GM12878 (cell line): ENCODE measurements around the gene ZNF267.

Source experiments
- IKZF1 ChIP-seq: fragments of 450-650 bp; conservative IDR thresholded peaks from 2 replicates; pipeline ENCODE4 v1.6.1; 2017; ENCODE audit warnings: antibody characterized with exemption, mild to moderate bottlenecking
- TAF1 ChIP-seq: IDR thresholded peaks from 2 replicates; pipeline ENCODE4 v1.6.1; 2011; ENCODE audit warnings: mild to moderate bottlenecking, low read depth, low read length, borderline replicate concordance
- TF ChIP-seq, protein P1 (sequence below): IDR thresholded peaks from 2 replicates; pipeline ENCODE4 v1.6.1; 2012; ENCODE audit warnings: mild to moderate bottlenecking, low read depth, low read length
- TF ChIP-seq, protein P2 (sequence below): fragments of 450-650 bp; IDR thresholded peaks from 2 replicates; pipeline ENCODE4 v1.6.1; 2017; ENCODE audit warnings: mild to moderate bottlenecking, low read depth, inconsistent platforms; ENCODE audit not compliant: poor library complexity, severe bottlenecking

DNA sequence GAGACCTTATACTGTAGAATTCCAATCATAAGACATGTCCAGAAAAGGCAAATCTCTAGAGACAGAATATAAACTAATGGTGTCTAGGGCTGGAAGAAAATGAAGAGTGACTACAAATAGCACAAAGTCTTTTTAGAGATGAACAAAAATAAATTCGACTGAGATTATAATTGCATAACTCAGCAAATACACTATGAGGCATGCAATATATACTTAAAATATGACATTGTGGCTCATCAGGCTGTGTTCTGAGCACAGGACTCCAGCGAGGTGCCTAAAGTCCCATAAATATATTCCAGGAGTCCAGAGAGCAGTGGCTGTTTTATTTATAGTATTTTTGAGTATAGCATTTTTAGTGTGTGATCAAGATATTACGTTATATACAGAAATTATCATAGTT lies 13.1 kb upstream of the ZNF267 start:
- TF ChIP-seq, protein P1, sequence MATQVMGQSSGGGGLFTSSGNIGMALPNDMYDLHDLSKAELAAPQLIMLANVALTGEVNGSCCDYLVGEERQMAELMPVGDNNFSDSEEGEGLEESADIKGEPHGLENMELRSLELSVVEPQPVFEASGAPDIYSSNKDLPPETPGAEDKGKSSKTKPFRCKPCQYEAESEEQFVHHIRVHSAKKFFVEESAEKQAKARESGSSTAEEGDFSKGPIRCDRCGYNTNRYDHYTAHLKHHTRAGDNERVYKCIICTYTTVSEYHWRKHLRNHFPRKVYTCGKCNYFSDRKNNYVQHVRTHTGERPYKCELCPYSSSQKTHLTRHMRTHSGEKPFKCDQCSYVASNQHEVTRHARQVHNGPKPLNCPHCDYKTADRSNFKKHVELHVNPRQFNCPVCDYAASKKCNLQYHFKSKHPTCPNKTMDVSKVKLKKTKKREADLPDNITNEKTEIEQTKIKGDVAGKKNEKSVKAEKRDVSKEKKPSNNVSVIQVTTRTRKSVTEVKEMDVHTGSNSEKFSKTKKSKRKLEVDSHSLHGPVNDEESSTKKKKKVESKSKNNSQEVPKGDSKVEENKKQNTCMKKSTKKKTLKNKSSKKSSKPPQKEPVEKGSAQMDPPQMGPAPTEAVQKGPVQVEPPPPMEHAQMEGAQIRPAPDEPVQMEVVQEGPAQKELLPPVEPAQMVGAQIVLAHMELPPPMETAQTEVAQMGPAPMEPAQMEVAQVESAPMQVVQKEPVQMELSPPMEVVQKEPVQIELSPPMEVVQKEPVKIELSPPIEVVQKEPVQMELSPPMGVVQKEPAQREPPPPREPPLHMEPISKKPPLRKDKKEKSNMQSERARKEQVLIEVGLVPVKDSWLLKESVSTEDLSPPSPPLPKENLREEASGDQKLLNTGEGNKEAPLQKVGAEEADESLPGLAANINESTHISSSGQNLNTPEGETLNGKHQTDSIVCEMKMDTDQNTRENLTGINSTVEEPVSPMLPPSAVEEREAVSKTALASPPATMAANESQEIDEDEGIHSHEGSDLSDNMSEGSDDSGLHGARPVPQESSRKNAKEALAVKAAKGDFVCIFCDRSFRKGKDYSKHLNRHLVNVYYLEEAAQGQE = no peak
- TF ChIP-seq IKZF1 (no peak), TAF1 (no peak)
- TF ChIP-seq, protein P2, sequence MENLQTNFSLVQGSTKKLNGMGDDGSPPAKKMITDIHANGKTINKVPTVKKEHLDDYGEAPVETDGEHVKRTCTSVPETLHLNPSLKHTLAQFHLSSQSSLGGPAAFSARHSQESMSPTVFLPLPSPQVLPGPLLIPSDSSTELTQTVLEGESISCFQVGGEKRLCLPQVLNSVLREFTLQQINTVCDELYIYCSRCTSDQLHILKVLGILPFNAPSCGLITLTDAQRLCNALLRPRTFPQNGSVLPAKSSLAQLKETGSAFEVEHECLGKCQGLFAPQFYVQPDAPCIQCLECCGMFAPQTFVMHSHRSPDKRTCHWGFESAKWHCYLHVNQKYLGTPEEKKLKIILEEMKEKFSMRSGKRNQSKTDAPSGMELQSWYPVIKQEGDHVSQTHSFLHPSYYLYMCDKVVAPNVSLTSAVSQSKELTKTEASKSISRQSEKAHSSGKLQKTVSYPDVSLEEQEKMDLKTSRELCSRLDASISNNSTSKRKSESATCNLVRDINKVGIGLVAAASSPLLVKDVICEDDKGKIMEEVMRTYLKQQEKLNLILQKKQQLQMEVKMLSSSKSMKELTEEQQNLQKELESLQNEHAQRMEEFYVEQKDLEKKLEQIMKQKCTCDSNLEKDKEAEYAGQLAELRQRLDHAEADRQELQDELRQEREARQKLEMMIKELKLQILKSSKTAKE = no peak
